Measurements from ENCODE around the gene MYH3.
"Not testable (repeated sequence)": the region's sequence is repeated elsewhere in the genome, so short reads cannot be mapped to it uniquely, and the experiment has no call there.

The MYH3 gene

DNA sequence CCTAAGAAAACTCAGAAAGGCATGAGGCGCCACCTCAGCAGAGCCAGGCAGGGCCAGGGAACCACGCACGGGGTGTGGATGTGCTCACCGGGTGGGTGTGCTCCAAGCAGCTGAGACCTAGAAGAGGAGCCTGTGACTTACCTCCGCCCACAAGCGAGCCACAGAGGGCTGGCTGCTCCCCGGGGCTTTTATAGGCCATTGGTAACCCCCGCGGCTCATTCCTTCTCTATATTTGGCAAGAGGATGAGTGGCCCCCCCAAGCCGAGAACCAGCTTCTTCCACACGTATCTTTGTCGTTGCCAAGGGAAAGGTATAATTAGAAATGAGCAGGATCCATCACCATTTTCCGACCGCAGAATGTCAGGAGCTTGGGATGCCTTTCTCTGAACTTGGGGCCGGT, at the start of gene MYH3:
TSS of gene MYH3 (minus strand) at position 162 of the 400 bp plus-strand sequence. CDS start 2,245 bp downstream, outside the sequence.
- no peak for DNase-seq

- DNase-seq = no peak
Measured at GRCh38 chr17:10705727-10706126, 48.6 kb upstream of the MYH3 start.

DNA sequence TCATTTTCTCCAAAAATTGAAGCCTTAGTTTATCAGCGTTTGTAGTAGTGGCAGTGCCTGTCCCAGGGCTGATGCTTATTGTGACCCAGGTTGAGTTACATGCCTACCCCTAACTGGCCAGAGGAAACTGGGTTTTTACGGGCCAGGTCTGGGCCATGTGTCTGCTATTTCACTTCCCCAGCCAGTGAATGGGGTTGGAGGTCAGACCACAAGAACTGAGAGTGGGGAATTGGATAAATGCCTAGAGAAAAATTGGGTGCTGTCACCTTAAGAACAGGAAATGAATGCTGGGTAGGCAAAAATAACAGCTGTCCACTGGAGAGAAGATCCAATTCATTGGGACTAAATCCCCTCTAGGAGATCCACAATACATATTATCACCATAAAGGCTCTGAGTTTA, 45.5 kb upstream of the MYH3 start:
- DNase-seq = peak; percentile 78

GRCh38 chr17:10699856-10700255, 42.7 kb upstream of the MYH3 start:
- DNase-seq = peak; percentile 4

GRCh38 chr17:10698096-10698818, 41.1 kb upstream of the MYH3 start:
- peak; percentile 27 for DNase-seq

- peak; percentile 91 for DNase-seq
Measured at GRCh38 chr17:10697092-10698081, 40.3 kb upstream of the MYH3 start, which contains the start of the genes ADPRM and SCO1. ADPRM (plus strand) TSS chr17:10697594; CDS start chr17:10704927, 7,333 bp downstream. SCO1 (minus strand) TSS chr17:10697533; CDS start chr17:10697507, 26 bp downstream.

DNA sequence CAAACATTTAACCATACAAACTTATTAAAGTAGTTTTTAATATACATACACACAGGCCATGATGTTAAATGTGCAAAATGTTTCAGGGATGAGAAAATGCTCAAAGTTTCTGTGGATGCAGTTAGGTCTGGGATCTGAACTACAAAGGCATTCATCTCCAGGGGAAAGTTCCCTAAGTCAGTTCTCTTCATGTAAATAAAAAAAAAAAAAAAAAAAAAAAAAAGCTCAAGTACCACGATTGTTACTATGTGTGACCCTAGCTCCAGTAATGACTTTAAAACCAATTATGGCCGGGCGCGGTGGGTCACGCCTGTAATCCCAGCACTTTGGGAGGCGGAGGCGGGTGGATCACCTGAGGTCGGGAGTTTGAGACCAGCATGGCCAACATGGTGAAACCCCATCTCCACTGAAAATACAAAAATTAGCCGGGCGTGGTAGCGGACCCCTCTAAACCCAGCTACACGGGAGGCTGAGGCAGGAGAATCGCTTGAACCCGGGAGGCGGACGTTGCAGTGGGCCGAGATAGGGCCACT, 38.8 kb upstream of the MYH3 start:
- DNase-seq = not testable (repeated sequence)

GRCh38 chr17:10687499-10687898, 30.4 kb upstream of the MYH3 start:
- DNase-seq = no peak

- peak; percentile 15 for DNase-seq
Measured at GRCh38 chr17:10683853-10684252, 26.7 kb upstream of the MYH3 start.

GRCh38 chr17:10681866-10682446, 24.8 kb upstream of the MYH3 start:
- DNase-seq = no peak

GRCh38 chr17:10674704-10675103, 17.6 kb upstream of the MYH3 start:
- no peak for DNase-seq

DNA sequence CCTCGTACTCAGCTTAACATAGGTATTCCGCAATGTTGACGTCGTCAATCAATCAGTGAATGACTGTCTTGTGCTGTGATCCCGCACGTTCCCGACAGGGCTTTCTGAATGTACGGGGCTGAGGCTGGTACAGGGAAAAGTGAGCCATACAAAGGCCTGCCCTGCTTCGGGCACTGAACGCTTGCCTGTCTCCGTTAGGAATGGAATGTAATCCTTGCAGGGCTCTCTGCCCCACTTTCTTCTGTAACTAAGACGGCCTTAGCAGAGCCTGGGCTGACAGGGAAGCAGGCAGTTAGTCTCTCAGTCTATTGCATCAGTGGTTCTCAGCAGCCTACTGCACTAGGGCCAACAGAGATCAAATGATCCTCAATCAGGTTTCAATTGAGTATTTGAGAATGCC, 16.2 kb upstream of the MYH3 start:
- DNase-seq = no peak

DNA sequence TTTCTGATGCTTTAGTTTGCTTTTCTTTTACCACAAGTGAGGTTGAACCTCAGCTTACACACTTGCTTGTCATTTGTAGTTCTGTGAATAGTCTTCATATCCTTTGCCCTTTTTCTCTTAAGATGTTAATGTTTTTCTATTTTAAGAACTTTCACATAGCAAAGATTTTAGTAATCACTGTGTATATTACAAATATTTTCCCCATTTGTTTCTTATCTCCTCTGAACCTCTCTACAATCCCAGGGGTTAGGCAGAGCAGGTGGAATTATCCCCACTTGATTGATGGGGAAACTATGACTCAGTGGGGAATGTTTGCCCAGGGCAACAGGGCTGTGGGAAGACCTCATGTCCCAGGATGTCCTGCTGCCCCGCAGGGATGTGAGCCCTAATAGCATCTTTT, 11.7 kb upstream of the MYH3 start:
- no peak for DNase-seq

GRCh38 chr17:10666906-10667305, 9.8 kb upstream of the MYH3 start:
- DNase-seq = no peak

DNA sequence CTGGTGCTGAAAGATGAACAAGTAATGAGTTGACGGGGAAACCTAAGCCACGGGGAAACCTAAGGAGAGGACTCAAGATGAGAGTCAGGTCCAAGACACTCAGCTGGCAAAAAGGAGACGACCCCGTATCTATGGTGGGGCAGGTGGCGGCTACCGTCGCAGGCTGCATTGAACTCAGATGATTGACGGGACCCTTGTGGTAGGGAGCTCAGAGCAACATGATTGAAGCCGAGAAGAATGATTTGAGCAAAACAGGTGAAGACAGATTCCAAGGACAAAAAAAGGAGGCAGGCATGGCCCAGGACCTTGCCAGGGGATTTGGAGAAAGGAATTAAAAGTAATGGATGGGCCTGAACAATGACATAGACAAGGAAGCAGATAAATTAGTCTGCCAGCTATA, 7.5 kb upstream of the MYH3 start:
- no peak for DNase-seq

DNA sequence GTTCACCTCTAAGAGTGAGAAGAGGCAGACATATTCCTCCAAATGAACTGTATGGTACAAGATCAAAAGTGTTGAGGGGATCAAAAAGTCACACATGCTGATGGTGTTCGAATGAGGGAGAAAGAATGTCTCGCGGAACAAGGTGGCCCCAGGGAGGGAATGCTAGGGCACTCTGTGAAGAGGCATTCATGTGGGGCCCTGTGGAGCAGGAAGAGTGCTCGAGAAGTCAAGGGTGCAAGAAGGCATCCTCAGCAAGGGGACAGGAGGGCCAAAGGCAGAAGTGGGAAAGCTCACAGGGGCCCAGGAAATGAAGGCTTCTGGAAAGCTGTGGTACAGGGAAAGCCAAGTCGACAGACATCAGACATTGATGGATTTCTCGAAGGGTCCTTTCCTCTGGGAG, 6.1 kb upstream of the MYH3 start:
- no peak for DNase-seq

GRCh38 chr17:10661437-10661836, 4.3 kb upstream of the MYH3 start:
- DNase-seq = no peak

- no peak for DNase-seq
Measured at GRCh38 chr17:10657879-10658278, 770 bp upstream of the MYH3 start.

- DNase-seq = no peak
Measured at GRCh38 chr17:10653987-10654386, 3.1 kb downstream of the MYH3 start.

DNA sequence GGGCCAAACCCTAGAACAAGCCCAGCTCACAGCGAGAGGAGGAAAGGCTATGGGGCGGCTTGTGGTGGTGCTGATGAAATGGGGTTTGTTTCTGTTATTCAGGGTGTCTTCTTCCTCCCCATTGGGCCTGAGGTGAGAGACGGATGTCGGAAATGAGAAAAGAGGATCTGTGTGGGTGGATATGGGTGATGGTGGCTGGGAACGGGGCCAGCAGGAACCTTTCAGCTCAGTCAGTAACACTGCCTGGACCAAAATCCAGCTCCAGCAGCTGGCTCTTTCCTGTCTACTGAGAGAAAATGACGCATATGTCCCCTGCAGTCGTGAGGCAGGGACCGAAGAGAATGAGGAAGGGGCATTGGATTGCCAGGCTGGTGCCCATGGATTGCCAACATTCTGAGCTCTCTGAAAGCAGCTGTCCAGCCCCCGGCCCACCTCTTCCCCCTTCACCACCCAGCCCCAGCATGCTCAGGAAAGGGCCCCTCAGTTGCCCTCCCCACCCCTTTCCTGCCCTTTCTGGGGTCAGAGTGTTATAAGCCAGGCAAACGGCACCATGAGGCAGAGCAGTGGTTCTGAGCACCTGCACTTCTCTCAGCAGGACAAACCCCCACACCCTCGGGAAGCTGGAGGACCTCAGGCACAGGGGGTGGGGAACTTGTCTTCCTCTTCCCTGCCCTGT, 4.0 kb downstream of the MYH3 start:
- peak; percentile 8 for DNase-seq

DNA sequence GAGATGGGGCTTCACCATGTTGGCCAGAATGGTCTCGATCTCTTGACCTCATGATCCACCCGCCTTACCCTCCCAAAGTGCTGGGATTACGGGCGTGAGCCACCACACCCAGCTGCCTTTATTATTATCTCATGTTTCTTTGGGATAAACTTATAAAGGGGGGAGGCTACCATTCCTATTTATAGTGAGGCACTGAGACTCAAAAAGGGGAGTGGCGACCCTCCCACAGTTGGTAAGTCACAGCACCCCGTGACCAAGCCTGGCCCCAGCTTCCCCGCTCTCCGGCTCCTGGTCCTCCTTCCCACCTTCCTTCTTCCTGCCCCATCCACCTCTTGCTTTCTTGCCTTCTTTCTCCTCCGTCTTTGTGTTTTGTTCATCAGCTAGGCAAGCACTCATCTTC, 5.2 kb downstream of the MYH3 start:
- DNase-seq = no peak

DNA sequence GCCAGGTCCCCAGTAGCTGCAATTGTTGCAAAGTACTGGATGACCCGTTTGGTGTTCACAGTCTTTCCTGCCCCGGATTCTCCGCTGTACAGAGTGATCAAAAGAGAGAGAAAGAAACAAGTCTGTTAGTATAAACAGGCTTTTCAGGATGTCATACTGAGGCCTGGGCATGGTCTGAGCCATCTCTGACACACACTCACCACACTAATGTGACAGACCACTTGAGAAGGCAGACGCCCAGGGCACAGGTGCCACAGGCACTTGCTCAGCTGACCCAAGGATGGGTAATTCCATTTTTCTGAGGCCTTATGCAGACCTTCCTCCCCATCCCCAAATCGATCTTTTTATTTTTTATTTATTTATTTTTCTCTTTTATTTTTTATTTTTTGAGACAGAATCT, 7.5 kb downstream of the MYH3 start:
- DNase-seq = no peak

- DNase-seq = no peak
Measured at GRCh38 chr17:10648956-10649355, 8.2 kb downstream of the MYH3 start.
